KOPT-K1 (cell line): ENCODE measurements around the gene FFAR3.

Experiments used
- H3K27ac ChIP-seq: fragments of 200-600 bp; sonication (generic); 2 replicates; pipeline ENCODE4 v1.5.1; 2016; ENCODE audit warnings: antibody characterized with exemption, mild to moderate bottlenecking, low read depth, low read length; ENCODE audit not compliant: poor library complexity, severe bottlenecking
- H3K36me3 ChIP-seq: fragments of 200-600 bp; sonication (generic); 2 replicates; pipeline ENCODE4 v1.5.1; 2017; ENCODE audit warnings: antibody characterized with exemption, mild to moderate bottlenecking, low read length, moderate library complexity; ENCODE audit not compliant: insufficient read depth
- H3K9me3 ChIP-seq: fragments of 200-600 bp; sonication (generic); 2 replicates; pipeline ENCODE4 v1.5.1; 2017; ENCODE audit warnings: antibody characterized with exemption, low read length, mild to moderate bottlenecking; ENCODE audit not compliant: insufficient read depth, poor library complexity, severe bottlenecking

Gene FFAR3

GRCh38 chr19:35341006-35341405, 17.3 kb upstream of the FFAR3 start:
- H3K27ac ChIP-seq = no peak overlapping the region
- no peaks in the 10 kb centered on the region for H3K36me3 ChIP-seq
- H3K9me3 ChIP-seq = no peaks in the 10 kb centered on the region

DNA sequence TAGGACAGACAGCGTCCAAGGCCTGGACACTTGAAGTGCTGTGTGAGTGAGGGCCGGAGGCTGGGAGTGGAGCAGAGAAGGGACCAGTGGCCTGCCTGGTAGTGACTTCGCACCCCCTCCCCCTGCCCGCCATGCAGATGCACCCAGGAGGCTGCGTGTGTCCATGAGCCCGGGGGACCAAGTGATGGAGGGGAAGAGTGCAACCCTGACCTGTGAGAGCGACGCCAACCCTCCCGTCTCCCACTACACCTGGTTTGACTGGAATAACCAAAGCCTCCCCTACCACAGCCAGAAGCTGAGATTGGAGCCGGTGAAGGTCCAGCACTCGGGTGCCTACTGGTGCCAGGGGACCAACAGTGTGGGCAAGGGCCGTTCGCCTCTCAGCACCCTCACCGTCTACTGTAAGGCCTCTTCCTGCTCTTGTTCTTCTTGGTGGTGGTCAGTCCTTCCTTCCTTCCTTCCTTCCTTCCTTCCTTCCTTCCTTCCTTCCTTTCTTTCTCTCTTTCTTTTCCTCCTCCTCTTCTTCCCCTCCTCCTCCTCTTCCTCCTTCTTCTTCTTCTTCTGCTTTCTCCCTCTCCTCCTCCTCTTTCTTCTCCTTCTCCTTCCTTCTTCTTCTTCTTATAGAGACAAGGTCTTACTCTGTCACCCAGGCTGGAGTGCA, 16.6 kb upstream of the FFAR3 start:
- no peaks in the 10 kb centered on the region for H3K36me3 ChIP-seq
- no peaks in the 10 kb centered on the region for H3K9me3 ChIP-seq
- H3K27ac ChIP-seq = no peak overlapping the region

GRCh38 chr19:35342430-35342829, 15.8 kb upstream of the FFAR3 start:
- Histone ChIP-seq H3K36me3 (no peaks in the 10 kb centered on the region), H3K27ac (no peak overlapping the region), H3K9me3 (no peaks in the 10 kb centered on the region)

- H3K36me3 ChIP-seq = no peaks in the 10 kb centered on the region
- no peak overlapping the region for H3K27ac ChIP-seq
- H3K9me3 ChIP-seq = no peaks in the 10 kb centered on the region
Observed at GRCh38 chr19:35344511-35345031, 13.7 kb upstream of the FFAR3 start.

DNA sequence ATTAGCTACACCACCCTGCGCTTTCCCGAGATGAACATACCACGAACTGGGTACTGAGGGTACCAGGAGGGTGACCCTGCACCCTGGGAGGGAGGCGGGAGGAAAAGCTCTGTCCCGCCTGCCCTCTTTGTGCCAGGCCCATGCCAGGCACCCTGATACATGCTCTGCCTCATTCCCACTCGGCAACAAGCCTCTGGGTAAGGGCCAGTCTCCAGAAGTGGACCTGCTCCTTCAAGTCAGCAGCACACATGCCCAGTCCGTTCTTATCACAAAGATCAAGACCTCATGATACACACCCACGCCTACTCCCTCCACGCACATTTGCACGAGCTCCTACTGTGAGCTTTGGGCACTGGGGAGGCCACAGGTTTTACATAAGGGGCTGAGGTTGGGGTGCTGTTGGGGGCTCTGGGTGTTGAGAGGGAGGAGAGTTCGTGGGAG, 12.6 kb upstream of the FFAR3 start:
- H3K9me3 ChIP-seq = no peaks in the 10 kb centered on the region
- no peak overlapping the region for H3K27ac ChIP-seq
- no peaks in the 10 kb centered on the region for H3K36me3 ChIP-seq

- Histone ChIP-seq H3K27ac (no peak overlapping the region), H3K36me3 (no peaks in the 10 kb centered on the region), H3K9me3 (no peaks in the 10 kb centered on the region)
Observed at GRCh38 chr19:35346193-35347052, 11.8 kb upstream of the FFAR3 start.

- Histone ChIP-seq H3K9me3 (no peaks in the 10 kb centered on the region), H3K36me3 (no peaks in the 10 kb centered on the region), H3K27ac (no peak within 1 kb of the TSS)
Observed at GRCh38 chr19:35347171-35347929, 10.9 kb upstream of the FFAR3 start, which contains the start of gene FFAR1. FFAR1 (plus strand) TSS chr19:35347902; CDS start chr19:35351552, 3,650 bp downstream.

DNA sequence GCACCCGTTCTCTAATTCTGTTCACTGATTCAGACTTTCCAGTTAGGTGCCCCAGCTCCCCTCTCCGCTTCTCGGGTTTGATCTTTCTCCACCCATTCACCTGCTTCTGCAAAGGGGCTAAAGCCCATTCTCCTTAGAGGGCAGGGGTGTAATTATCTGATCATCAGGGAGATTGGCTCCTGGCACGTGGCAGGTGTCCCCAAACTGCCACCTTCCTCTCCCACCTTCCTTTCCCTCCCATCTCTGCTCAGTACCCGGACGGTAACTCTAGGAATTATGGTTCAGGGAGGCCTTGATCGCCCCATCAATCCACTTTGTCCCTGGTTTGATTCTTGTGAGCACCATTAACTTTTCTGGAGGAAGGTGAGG, 10.3 kb upstream of the FFAR3 start:
- H3K27ac ChIP-seq = no peak overlapping the region
- H3K36me3 ChIP-seq = no peaks in the 10 kb centered on the region
- no peaks in the 10 kb centered on the region for H3K9me3 ChIP-seq

- Histone ChIP-seq H3K36me3 (no peaks in the 10 kb centered on the region), H3K9me3 (no peaks in the 10 kb centered on the region), H3K27ac (no peak overlapping the region)
Observed at GRCh38 chr19:35348911-35349611, 9.2 kb upstream of the FFAR3 start.

GRCh38 chr19:35349614-35350521, 8.4 kb upstream of the FFAR3 start:
- Histone ChIP-seq H3K9me3 (no peaks in the 10 kb centered on the region), H3K27ac (no peak overlapping the region), H3K36me3 (no peaks in the 10 kb centered on the region)

DNA sequence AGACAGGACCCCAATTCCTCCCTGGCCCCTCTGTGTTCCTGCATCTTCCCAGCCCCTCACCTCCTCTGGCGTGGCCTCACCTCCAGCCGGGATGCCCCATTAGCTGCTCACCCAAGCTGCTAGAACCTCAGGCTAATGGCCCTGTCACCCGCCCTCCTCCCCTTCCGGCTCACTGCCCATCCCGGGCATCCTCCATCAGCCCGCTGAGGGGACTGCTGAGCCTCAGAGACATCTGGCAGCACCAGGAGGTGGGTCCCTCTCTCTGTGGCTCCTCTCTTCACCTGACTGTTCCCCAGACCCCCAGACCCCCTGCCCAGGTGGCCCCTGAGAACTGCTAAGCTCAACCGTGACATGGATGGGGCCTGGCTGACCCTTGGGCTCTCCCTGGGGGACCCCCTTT, 7.7 kb upstream of the FFAR3 start:
- no peaks in the 10 kb centered on the region for H3K9me3 ChIP-seq
- H3K36me3 ChIP-seq = no peaks in the 10 kb centered on the region
- H3K27ac ChIP-seq = no peak overlapping the region

DNA sequence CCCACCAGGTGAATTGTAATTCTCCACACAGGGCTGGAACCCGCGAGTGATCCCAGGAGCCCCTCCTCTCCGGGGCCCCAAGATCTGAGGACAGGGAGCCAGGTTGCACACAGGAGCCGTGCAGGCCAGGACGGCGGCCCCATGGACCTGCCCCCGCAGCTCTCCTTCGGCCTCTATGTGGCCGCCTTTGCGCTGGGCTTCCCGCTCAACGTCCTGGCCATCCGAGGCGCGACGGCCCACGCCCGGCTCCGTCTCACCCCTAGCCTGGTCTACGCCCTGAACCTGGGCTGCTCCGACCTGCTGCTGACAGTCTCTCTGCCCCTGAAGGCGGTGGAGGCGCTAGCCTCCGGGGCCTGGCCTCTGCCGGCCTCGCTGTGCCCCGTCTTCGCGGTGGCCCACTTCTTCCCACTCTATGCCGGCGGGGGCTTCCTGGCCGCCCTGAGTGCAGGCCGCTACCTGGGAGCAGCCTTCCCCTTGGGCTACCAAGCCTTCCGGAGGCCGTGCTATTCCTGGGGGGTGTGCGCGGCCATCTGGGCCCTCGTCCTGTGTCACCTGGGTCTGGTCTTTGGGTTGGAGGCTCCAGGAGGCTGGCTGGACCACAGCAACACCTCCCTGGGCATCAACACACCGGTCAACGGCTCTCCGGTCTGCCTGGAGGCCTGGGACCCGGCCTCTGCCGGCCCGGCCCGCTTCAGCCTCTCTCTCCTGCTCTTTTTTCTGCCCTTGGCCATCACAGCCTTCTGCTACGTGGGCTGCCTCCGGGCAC, 6.7 kb upstream of the FFAR3 start:
- Histone ChIP-seq H3K27ac (no peak overlapping the region), H3K9me3 (no peaks in the 10 kb centered on the region), H3K36me3 (no peaks in the 10 kb centered on the region)

GRCh38 chr19:35352177-35352447, 6.1 kb upstream of the FFAR3 start:
- Histone ChIP-seq H3K9me3 (no peaks in the 10 kb centered on the region), H3K27ac (no peak overlapping the region), H3K36me3 (no peaks in the 10 kb centered on the region)
